ENCODE measurements around the gene TECTB. TPM values are rescaled to one million over a fixed set of nuclear protein-coding genes. Genes with fewer than 3 reads are reported as not detected.
"Not testable (repeated sequence)": the region's sequence is repeated elsewhere in the genome, so short reads cannot be mapped to it uniquely, and the experiment has no call there.

The TECTB gene
- total RNA-seq, 2 donors from 2014 or later = not detected

DNA sequence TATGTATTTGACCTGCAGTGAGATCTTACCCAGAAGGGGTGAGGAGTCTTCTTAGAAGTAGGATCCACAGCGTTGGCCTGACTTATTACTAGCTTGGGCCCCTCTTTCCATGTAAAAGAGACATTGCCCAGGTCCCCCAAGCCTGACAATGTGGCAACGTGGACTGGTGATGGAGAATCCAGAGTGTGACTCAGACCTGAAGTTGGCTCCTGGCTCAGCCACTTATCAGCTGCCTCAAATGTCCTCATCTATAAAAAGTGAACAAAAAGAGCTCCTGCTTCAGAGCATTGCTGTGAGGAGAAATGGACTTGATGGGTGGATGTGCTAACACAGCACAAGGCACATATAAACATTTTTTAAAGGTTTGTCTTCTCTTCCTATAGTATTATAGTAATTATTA is 35.4 kb upstream of the TECTB start:
- H3K27ac ChIP-seq = no peak overlapping the region
- intact Hi-C loops (cut with DNase I) = no loop called here
- no peaks in the 10 kb centered on the region for H3K4me1 ChIP-seq
- TF ChIP-seq CTCF (IDR thresholded peaks at IDR 0.05) (no peak), POLR2A (IDR thresholded peaks at IDR 0.05) (no peak)
- 64 to 79% methylated on average over 2 of the region's 2 CpGs for WGBS, 2 donors
- H3K36me3 ChIP-seq (replicated peaks in 1 of 2; ENCODE audit: insufficient read depth in 1 of 2, low read depth in 2 of 2) = no peaks in the 10 kb centered on the region
- H3K27me3 ChIP-seq = no peaks in the 10 kb centered on the region
- DNase-seq (no peak), ATAC-seq (no peak)
- H3K4me3 ChIP-seq = no peak overlapping the region
- H3K9me3 ChIP-seq = peaks cover 0 to 13% (median 0%) of the 10 kb centered on the region in 3 donors

GRCh38 chr10:112248584-112249295 is 34.5 kb upstream of the TECTB start:
- no peak for TF ChIP-seq CTCF (IDR thresholded peaks at IDR 0.05)
- no peak for TF ChIP-seq POLR2A (IDR thresholded peaks at IDR 0.05)
- DNase-seq = no peak
- intact Hi-C loops (cut with DNase I) = no loop called here
- Histone ChIP-seq H3K4me3 (no peak overlapping the region), H3K27ac (no peak overlapping the region), H3K9me3 (peaks cover 0 to 13% (median 0%) of the 10 kb centered on the region in 3 donors), H3K36me3 (replicated peaks in 1 of 2; ENCODE audit: insufficient read depth in 1 of 2, low read depth in 2 of 2) (no peaks in the 10 kb centered on the region), H3K27me3 (no peaks in the 10 kb centered on the region), H3K4me1 (no peaks in the 10 kb centered on the region)
- ATAC-seq = no peak
- WGBS, 2 donors = 77 to 81% methylated on average over 2 of the region's 2 CpGs

- intact Hi-C loops (cut with DNase I) = no loop called here
- H3K4me1 ChIP-seq = no peaks in the 10 kb centered on the region
- 83 to 92% methylated on average over 2 of the region's 2 CpGs for WGBS, 2 donors
These were observed 33.5 kb upstream of the TECTB start for GRCh38 chr10:112249722-112250121.

GRCh38 chr10:112250555-112250954 is 32.6 kb upstream of the TECTB start:
- DNase-seq = no peak
- H3K4me1 ChIP-seq = no peaks in the 10 kb centered on the region
- H3K4me3 ChIP-seq = no peak overlapping the region
- intact Hi-C loops (cut with DNase I) = no loop called here
- peaks cover 0 to 13% (median 0%) of the 10 kb centered on the region in 3 donors for H3K9me3 ChIP-seq
- 44 to 55% methylated on average over 2 of the region's 2 CpGs for WGBS, 2 donors
- no peak overlapping the region for H3K27ac ChIP-seq
- H3K27me3 ChIP-seq = no peaks in the 10 kb centered on the region
- TF ChIP-seq POLR2A (IDR thresholded peaks at IDR 0.05) = no peak
- TF ChIP-seq CTCF (IDR thresholded peaks at IDR 0.05) = no peak
- ATAC-seq = no peak
- H3K36me3 ChIP-seq (replicated peaks in 1 of 2; ENCODE audit: insufficient read depth in 1 of 2, low read depth in 2 of 2) = no peaks in the 10 kb centered on the region

More at GRCh38 chr10:112249722-112250121, 33.5 kb upstream of the TECTB start:
- Histone ChIP-seq H3K4me3 (no peak overlapping the region), H3K36me3 (replicated peaks in 1 of 2; ENCODE audit: insufficient read depth in 1 of 2, low read depth in 2 of 2) (no peaks in the 10 kb centered on the region), H3K27ac (no peak overlapping the region), H3K9me3 (peaks cover 0 to 13% (median 0%) of the 10 kb centered on the region in 3 donors), H3K27me3 (no peaks in the 10 kb centered on the region)
- TF ChIP-seq POLR2A (IDR thresholded peaks at IDR 0.05) = no peak
- TF ChIP-seq CTCF (IDR thresholded peaks at IDR 0.05) = no peak
- DNase-seq (no peak), ATAC-seq (no peak)

DNA sequence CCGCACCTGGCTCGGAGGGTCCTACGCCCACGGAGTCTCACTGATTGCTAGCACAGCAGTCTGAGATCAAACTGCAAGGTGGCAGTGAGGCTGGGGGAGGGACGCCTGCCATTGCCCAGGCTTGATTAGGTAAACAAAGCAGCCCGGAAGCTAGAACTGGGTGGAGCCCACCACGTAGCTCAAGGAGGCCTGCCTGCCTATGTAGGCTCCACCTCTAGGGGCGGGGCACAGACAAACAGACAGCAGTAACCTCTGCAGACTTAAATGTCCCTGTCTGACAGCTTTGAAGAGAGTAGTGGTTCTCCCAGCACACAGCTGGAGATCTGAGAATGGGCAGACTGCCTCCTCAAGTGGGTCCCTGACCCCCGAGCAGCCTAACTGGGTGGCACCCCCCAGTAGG is 32.0 kb upstream of the TECTB start:
- H3K27me3 ChIP-seq; intact Hi-C loops (cut with DNase I); H3K36me3 ChIP-seq (replicated peaks in 1 of 2; ENCODE audit: insufficient read depth in 1 of 2, low read depth in 2 of 2); ATAC-seq; H3K27ac ChIP-seq; H3K4me1 ChIP-seq; DNase-seq; H3K4me3 ChIP-seq: not testable (repeated sequence)
- 56 to 65% methylated on average over 3 to 7 of the region's 9 CpGs for WGBS, 2 donors
- peaks cover 0 to 13% (median 0%) of the 10 kb centered on the region in 3 donors for H3K9me3 ChIP-seq

Measured in body of pancreas (tissue), 4 donors.